ENCODE data around the gene CLPSL1. TPM values are rescaled to one million over a fixed set of nuclear protein-coding genes. Genes with fewer than 3 reads are reported as not detected.

CLPSL1 gene
- total RNA-seq, 1 experiment from 2014 or later, result not detected

DNA sequence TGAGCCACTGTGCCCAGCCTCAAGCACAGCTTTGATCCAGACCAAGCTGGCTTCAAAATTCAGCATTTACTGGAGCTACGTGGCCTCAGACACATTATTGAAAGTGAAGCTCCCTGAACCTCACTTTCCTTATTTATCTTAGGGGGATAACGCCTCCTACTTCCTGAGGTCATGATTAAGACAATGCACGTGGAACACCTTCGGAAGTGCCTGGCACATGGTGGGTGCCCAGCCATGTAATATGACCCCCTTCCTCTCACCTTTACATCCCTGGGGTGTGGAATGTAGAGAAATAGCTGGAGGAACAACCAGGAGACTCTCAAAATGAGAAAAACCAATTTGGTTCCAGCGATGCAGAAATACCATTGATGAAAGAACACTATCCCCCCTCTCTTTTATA lies 17.9 kb downstream of the CLPSL1 start:
- Mint-ChIP-seq H3K36me3 (ENCODE audit: insufficient read depth, unreplicated experiment) (no peaks in the 10 kb centered on the region), H3K4me3 (ENCODE audit: low read depth, unreplicated experiment) (no peak overlapping the region), H3K27me3 (ENCODE audit: unreplicated experiment) (peaks cover 7% of the 10 kb centered on the region), H3K4me1 (ENCODE audit: low read depth, unreplicated experiment) (no peaks in the 10 kb centered on the region), H3K27ac (ENCODE audit: unreplicated experiment) (no peak overlapping the region), H3K9me3 (ENCODE audit: low read depth, unreplicated experiment) (no peaks in the 10 kb centered on the region)
- CTCF ChIA-PET, result interaction anchor here (1.5 kb wide), 1 partner anchor 12 kb away, joined by 6 read pairs; no protein-coding TSS in a partner anchor
- no peak for DNase-seq
- BruUV-seq (replicated peaks), result no TSS peak
- TF ChIP-seq, protein P1, sequence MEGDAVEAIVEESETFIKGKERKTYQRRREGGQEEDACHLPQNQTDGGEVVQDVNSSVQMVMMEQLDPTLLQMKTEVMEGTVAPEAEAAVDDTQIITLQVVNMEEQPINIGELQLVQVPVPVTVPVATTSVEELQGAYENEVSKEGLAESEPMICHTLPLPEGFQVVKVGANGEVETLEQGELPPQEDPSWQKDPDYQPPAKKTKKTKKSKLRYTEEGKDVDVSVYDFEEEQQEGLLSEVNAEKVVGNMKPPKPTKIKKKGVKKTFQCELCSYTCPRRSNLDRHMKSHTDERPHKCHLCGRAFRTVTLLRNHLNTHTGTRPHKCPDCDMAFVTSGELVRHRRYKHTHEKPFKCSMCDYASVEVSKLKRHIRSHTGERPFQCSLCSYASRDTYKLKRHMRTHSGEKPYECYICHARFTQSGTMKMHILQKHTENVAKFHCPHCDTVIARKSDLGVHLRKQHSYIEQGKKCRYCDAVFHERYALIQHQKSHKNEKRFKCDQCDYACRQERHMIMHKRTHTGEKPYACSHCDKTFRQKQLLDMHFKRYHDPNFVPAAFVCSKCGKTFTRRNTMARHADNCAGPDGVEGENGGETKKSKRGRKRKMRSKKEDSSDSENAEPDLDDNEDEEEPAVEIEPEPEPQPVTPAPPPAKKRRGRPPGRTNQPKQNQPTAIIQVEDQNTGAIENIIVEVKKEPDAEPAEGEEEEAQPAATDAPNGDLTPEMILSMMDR (IDR thresholded peaks at IDR 0.05; ENCODE audit: unreplicated experiment), result no peak
- intact Hi-C loops (cut with micrococcal nuclease; ENCODE audit: unreplicated experiment), result no loop called here

DNA sequence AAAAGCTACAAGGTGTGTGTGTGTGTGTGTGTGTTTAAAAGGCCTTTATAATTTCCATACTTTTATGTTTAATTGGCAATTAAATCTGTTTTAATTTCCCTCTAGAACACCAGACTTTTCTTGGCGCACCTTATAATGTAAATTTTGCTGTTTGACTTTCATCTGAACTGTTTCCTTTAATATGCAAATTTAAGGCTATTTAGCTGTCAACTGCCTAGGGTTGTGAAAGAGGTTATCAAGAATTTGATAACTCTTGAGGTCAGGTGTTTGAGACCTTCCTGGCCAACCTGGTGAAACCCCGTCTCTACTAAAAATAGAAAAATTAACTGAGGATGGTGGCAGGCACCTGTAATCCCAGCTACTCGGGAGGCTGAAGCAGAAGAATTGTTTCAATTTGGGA lies 20.3 kb downstream of the CLPSL1 start:
- Mint-ChIP-seq H3K27me3 (ENCODE audit: unreplicated experiment) (peaks cover 6% of the 10 kb centered on the region), H3K9me3 (ENCODE audit: low read depth, unreplicated experiment) (no peaks in the 10 kb centered on the region), H3K27ac (ENCODE audit: unreplicated experiment) (no peak overlapping the region), H3K36me3 (ENCODE audit: insufficient read depth, unreplicated experiment) (peaks cover 6% of the 10 kb centered on the region), H3K4me3 (ENCODE audit: low read depth, unreplicated experiment) (no peak overlapping the region), H3K4me1 (ENCODE audit: low read depth, unreplicated experiment) (no peaks in the 10 kb centered on the region)
- no TSS peak for BruUV-seq (replicated peaks)
- TF ChIP-seq, protein P1 (IDR thresholded peaks at IDR 0.05; ENCODE audit: unreplicated experiment), result no peak
- no peak for DNase-seq
- CTCF ChIA-PET, result no interaction called here
- intact Hi-C loops (cut with micrococcal nuclease; ENCODE audit: unreplicated experiment), result no loop called here

DNA sequence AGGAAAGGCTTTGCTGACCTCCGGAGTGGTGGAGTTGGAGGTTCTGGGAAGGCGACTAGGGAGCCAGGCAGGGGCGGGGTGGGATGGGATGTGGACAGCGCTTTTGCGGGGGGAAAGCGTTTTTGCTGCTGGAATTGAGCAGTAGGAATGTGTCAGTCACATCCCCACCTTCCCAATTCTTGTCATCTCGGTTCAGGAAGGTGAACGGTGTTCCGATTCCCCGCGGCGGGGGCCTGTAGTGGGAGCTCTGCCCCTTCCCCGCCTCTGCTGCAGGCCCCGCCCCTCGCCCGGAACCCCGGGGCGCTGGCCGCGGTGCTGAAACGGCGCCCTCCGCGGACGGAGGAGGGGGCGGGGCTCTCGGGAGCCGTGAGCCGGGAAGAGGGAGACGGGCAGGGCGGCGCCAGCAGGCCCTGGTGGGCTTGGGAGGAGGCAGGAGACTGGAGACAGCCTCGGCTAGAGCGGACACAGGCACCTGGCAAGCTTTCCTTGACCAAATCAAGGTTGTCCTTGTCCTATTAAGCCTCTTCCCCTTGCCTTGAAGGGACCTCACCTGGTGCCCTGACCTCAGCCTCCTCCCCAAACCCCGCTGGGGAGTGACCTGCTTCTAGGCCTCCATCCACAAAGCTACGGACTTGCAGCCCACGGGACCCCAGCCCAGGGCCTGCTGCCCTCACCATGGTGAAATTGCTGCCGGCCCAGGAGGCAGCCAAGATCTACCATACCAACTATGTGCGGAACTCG lies 24.3 kb downstream of the CLPSL1 start, which contains the start of gene LHFPL5:
LHFPL5 (plus strand) TSS at position 357 of the 741 bp plus-strand sequence; CDS start at position 676, 319 bp downstream.
- Mint-ChIP-seq H3K36me3 (ENCODE audit: insufficient read depth, unreplicated experiment) (peaks cover 6% of the 10 kb centered on the region), H3K4me3 (ENCODE audit: low read depth, unreplicated experiment) (peak within 1 kb of the TSS; percentile 55), H3K4me1 (ENCODE audit: low read depth, unreplicated experiment) (peaks cover 9% of the 10 kb centered on the region), H3K9me3 (ENCODE audit: low read depth, unreplicated experiment) (no peaks in the 10 kb centered on the region), H3K27ac (ENCODE audit: unreplicated experiment) (no peak within 1 kb of the TSS), H3K27me3 (ENCODE audit: unreplicated experiment) (peaks cover 23% of the 10 kb centered on the region)
- TF ChIP-seq, protein P1 (IDR thresholded peaks at IDR 0.05; ENCODE audit: unreplicated experiment), result no peak
- CTCF ChIA-PET, result no interaction called here
- intact Hi-C loops (cut with micrococcal nuclease; ENCODE audit: unreplicated experiment), result no loop called here
- BruUV-seq (replicated peaks), result no TSS peak
- peak; percentile 85 for DNase-seq

DNA sequence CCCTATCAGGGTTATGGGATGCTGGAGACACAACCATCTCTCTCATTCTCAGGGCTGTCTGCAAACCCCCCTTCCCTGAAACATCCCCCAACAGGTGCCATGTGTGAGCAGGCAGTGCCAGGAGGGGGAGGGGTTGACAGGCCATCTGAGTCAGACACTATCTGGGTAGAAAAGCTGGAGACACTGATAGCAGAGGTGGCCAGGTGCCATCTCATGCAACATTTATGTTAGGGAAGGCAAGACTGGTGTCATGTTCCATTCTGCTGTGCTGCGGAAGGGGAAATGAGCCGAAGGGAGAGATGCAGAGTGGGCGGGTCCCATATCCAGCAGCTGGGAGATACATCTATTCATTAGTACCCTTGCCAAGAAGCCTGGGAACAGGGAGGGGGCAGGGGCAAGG lies 27.9 kb downstream of the CLPSL1 start:
- BruUV-seq (replicated peaks), result no TSS peak
- H3K27ac Mint-ChIP-seq (ENCODE audit: unreplicated experiment), result no peak overlapping the region
- intact Hi-C loops (cut with micrococcal nuclease; ENCODE audit: unreplicated experiment), result no loop called here
- no peak for DNase-seq
- no peak overlapping the region for H3K4me3 Mint-ChIP-seq (ENCODE audit: low read depth, unreplicated experiment)
- TF ChIP-seq, protein P1 (IDR thresholded peaks at IDR 0.05; ENCODE audit: unreplicated experiment), result no peak
- no peaks in the 10 kb centered on the region for H3K9me3 Mint-ChIP-seq (ENCODE audit: low read depth, unreplicated experiment)
- peaks cover 23% of the 10 kb centered on the region for H3K27me3 Mint-ChIP-seq (ENCODE audit: unreplicated experiment)
- CTCF ChIA-PET, result no interaction called here
- H3K36me3 Mint-ChIP-seq (ENCODE audit: insufficient read depth, unreplicated experiment), result peaks cover 16% of the 10 kb centered on the region
- H3K4me1 Mint-ChIP-seq (ENCODE audit: low read depth, unreplicated experiment), result peaks cover 21% of the 10 kb centered on the region

Data from Calu3 (cell line).